HG02571 (cell line): ENCODE data around the gene OLFML1.
"Not testable (repeated sequence)": the region's sequence is repeated elsewhere in the genome, so short reads cannot be mapped to it uniquely, and the experiment has no call there.

Experiments
- ATAC-seq: cut with Tn5 transposase; IDR thresholded peaks from one replicate; pipeline ENCODE4 v1.9.1; 2021; ENCODE audit warnings: mild to moderate bottlenecking, moderate library complexity; ENCODE audit not compliant: unreplicated experiment

OLFML1 gene

DNA sequence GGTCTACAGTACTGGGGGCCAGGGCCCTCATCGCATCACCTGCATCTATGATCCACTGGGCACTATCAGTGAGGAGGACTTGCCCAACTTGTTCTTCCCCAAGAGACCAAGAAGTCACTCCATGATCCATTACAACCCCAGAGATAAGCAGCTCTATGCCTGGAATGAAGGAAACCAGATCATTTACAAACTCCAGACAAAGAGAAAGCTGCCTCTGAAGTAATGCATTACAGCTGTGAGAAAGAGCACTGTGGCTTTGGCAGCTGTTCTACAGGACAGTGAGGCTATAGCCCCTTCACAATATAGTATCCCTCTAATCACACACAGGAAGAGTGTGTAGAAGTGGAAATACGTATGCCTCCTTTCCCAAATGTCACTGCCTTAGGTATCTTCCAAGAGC is 24.7 kb downstream of the OLFML1 start:
- no peak for ATAC-seq

DNA sequence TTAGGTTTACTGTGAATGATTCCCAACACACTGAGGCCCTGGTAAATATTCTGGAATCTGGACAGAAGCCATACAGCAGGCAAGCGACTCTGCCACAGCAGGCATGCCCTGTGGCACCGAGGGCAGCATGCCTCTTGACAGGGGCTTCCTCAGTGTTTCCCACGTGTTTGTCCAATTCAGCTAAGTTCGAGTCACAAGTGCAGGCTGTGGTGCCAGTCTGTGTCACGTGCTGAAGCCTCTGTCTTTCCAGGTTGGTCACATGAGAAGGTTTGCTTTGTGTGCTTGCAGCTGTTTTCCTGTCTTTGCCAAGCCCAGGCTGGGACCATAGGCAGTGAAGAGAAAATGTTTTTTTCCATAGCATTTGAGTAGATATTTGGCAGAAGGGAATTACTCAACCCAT is 26.1 kb downstream of the OLFML1 start:
- ATAC-seq: no peak

DNA sequence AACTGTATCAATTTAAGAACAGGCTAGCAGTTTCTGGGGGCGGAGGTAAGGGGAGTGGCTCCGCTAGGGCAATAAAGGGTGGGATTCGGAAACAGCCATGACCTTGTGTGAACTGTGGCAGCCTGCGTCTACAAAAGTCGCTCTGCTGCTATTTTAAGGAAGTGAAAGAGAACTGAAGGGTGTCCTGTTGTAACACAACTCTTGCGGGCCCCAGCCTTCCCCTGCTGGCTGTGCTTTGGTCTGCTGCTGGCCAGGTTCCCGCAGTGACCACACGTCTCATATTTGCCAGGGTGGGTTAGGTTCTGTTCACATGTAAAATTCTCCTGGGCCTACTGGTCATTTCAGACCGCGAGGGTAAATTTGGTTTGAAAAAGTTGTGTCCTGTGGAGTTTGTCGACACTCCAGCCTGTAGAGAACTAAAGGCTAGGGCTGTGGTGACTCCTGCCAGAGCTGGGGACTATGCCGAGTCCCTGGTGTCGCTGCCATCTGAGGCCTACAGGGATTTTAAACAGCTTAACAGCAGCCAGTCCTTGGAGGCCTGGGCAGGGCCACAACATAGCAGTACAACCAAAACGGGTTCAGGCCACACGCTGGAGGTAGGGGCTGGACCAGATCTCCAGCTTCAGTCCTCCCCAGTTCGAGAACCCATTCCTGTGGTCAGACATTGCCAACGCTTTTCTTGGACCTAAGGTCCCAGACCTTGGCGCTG is 27.4 kb downstream of the OLFML1 start:
- peak; percentile 65 for ATAC-seq

DNA sequence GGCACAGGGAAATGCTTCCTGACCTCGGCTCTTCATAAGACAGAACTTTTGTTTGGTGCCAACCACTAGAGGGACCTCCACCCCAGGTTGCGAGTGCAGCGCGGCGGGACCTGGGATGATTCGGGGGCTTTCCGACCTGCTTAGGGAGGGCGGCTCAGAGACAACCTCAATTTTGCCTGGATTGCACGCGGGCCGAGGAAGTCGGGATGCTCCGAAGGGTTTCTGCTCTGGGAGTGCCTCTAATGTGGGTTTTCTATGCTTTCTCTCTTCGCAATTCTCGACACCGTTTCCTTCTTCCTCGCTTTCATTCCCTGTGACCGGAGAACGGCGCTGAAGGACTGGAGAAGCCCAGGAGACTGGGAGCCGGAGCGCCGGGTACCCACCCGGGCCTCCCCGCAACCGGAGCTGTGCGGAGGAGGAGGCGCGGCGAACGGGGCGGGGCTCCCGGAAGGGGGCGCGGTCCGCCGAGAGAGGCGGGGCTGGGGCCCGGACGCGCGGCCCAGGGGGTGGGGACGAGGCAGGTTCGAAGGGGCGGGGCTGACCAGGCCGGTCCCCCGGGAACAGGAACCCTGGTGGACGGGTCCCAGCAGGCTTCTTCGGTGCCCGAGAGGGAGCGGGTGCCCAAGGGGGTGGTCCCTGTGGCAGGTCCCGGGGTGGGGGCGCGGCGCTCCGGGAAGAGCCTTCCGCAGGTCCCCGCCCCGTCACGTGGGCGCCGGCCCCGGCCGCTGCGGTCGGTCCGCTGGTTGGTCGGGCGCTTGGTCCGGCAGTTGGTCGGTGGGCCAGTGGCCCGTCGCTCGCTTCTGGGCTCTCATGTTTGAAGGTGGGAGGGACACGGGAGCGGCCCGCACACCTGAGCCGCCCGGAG is 28.2 kb downstream of the OLFML1 start, which contains the start of gene PPFIBP2:
PPFIBP2 (plus strand) TSS at position 766 of the 865 bp plus-strand sequence. CDS start 35,477 bp downstream, outside the sequence.
- peak; percentile 66 for ATAC-seq

DNA sequence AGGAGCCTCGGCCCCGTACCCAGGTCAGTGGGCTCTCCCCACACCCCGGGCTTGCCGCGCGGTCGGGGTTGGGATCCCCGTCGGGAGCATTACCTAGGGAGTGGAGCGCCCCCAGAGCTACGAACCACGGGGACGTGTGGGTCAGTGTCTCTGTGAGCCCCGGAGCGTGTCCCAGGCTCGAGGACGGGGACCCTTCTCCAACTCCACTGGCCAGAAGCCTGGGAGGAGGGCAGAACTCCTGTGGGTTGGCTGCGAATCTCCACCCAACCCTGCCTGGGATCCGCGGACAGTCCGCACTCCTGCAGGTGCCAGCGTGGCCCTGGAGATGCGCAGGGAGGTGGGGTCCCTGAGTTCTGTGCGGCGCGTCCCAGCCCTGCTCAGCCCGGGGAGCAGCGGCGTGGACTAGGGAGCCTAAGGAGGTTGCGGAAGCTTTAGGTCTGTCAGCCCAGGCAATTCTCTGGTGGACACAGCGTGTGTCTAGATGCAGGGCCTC is 28.8 kb downstream of the OLFML1 start:
- ATAC-seq: peak; percentile 9

DNA sequence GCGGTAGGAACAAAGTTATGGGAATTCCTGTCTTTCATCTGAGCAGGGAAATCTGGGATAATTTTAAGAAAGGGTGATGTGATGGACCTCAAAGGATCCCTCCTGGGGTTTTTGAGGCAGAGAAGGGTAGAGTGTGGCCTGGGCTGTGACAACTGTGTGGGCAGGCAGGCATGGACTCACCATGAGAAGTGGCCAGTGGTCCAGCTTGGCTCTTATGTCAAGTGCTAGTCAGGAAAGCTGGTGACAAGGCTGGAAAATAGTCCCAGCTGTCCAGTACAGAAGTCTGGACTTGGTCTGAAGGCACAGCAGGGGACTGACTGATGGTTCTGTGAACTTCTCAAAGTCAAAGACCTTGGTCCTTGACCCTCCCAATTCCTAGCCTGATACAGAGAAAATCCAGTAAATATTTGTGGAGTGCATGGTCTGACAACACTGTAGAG is 30.2 kb downstream of the OLFML1 start:
- no peak for ATAC-seq

DNA sequence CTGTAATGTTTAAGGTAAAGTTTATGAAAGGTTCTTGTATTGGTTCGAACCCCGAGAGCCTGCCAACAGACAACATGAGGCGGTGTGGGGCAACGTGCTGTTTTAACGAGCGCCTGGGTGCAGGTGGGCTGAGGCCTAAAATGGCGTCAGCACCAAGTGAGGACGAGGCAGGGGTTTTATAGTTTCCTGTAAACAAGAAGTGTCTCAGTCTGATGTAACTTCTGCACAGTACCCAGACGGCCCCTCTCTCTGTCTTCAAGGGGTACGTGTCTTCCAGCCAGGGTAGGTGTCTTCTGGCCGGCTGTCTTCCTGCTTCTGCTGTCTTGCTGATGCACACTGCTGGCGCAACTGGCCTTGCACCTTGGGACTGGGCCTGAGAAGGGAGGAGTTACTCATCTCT is 31.2 kb downstream of the OLFML1 start:
- ATAC-seq: no peak

DNA sequence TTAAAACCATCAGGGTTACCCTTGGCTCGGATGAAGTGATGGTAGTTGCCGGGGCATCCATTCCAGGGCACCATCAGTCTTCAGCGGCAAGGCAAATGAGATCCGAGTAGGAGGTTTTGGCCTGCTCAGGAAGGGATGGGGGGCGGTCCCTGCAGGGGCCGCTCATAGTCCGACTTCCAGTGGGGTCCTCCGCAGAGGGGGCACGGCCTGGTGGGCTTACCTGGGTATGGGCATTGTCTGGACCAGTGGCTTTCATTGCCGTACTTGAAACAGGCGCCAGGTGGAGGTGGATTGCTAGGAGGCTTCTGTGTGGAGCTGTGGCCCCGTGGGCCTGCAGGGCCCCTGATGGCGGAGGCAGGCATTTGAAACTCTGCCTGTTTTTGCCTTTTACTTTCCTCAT is 32.4 kb downstream of the OLFML1 start:
- not testable (repeated sequence) for ATAC-seq

DNA sequence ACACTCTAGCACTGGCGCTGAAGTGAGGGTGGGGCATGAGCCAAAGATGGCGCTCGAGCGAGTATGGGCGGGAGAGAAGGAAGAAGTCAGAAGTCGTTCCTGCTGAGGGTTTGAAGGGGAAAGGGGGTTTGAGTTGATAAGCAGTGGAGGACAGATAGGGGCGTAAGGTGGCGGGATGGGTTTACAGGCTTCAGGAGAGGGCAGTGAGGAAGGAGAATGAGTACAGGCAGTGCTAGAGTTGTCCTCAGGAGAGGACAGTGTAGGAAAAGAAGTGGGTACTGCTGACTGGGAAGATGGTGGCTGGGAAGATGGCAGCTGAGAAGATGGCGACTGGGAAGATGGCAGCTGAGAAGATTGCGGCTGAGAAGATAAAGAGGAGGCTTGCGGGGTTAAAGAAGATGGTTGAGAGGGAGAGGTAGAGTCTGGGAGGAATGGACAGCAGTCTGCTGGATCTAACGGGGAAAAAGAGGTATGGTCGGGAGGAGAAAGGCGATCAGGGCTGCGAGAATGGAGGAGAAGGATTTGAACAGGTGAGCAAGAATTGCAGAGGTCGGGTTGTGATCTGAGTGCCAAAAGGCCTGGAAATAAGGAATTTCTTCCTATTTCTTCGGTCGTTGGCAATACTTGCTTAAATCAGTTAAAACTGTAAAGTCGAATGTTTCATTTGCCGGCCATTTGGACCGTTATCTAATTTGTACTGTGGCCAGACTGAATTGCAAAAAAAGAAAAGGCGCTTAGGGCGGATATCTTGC is 33.7 kb downstream of the OLFML1 start:
- ATAC-seq: no peak

DNA sequence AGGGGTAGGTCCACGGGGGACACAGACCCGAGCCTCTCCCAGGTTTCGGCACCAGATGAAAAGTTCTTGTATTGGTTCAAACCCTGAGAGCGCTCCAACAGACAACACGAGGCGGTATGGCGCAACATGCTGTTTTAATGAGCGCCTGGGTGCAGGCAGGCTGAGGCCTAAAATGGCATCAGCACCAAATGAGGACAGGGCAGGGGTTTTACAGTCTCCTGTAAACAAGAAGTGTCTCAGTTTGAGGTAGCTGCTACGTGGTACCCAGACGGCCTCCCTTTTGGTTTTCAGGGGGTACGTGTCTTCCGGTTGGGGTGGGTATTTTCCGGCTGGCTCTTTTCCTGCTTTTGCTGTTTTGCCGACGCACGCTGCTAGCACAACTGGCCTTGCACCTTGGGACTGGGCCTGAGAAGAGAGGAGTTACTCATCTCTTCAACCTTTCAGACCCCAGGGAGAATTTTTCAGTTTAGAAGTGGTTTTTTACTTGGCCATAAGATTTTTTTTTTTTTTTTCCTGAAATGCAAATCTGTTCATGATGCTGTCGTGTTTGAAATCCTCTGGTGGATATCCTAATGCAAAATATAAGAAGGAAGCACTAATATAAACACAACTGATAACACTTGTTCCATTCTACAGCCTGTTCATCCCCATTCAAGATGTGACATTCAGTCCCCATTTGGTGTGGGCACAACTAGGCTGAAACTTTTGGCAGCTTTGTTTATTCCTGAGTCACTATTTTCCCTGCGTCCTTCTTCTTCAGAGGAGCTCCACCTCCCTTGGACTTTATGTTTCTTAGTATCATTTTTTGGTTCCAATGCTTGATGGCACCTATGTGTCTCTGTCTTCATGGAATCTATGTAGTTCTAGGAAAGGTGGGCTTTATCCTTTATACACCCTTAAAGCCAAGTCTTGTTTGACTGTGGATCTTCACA is 35.0 kb downstream of the OLFML1 start:
- ATAC-seq: peak; percentile 47

DNA sequence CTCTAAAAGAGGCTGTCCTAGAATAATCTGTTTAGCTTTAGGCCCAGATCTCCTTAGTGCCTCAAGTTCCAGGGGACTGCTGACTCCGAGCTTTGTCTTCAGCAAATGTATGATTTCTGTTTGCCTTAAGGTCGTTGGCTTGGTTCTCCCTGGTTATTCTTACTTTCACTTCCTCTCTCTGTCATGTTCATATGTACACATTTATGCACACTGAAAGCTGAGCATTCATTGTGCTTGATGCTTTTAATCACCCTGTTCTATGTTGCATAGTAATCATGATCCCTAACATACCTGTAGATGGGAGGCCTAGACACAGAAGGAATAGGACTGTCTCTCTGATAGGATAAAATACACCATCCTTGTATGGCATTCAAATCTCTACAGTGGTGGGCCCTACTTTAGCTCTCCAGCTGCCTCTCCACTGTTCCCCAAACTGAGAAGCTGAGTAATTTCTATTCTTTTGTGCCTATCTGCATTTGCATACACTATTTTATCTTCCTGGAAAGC is 35.7 kb downstream of the OLFML1 start:
- peak; percentile 73 for ATAC-seq

DNA sequence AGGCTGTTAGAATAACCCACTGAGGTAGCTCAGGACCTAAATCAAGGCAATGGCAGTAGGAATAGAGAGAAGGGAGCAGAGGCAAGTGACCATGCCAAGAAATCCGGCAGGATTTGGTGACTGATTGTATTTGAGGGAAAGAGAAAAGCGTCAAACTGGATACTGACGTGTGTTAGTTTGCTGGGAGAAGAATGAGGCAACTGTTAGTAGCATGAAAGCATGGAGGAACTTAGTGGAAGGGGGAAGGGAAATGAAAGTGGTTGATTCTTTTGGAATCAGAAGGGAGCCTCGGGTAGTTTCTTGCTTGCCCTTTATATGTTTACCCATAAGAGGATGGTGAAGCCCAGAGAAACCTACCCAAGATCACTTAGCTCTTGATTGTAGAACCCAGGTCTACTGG is 36.8 kb downstream of the OLFML1 start:
- no peak for ATAC-seq

DNA sequence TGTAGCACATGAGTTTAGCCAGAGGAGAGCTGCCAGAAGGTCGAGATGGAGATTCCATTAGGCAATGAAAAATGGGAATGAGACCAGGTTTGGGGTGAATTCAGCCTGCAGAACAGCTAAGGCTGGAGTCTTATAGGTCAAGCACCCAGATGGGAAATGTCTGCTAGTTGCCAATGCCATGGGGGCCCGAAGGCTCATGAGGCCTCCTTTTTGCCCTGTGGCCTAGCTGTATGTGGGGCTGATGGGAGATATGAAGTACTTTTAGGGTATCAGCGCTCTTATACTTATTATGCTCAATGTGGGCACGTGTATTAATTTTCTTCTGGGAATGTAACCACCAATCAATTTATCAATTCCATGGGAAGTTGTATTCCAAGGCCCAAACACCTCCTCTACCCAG is 37.2 kb downstream of the OLFML1 start:
- ATAC-seq: no peak

DNA sequence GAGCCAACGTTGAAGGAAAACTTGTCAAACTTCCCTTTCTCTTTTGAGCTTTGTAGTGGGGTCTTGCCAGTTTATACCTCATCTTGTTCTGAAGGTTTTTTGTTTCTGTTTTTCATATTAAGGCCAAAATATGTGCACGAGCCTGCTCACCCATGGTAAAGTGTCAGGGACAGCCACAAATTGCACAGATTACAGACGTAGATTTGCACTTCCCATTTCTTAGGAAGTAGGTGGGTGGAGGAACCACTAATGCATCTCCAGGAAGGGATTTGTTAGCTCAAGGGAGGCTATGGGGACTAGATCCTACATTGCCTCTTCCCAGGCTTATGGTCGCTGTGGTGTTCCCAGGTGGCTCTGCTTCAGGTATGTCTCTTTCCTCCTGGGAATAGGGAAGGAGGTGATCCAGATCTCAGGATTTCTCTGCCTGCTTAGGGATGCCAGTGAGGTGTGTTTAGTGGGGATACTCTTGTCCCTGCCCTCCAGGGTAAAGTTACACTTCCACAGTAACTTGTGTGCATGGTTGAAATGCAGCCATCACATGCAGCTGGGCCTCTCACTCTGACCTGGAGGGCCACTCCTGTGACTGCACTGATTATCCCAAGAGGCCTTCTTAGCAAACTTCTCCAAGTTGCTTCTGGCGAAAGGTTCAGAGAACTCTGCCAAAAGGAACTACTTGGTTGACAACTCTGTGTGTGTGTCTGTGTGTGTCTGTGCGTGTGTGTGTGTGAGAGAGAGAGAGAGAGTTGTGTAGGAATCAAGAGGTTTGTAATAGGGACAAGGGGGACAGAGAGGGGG is 38.3 kb downstream of the OLFML1 start:
- no peak for ATAC-seq

DNA sequence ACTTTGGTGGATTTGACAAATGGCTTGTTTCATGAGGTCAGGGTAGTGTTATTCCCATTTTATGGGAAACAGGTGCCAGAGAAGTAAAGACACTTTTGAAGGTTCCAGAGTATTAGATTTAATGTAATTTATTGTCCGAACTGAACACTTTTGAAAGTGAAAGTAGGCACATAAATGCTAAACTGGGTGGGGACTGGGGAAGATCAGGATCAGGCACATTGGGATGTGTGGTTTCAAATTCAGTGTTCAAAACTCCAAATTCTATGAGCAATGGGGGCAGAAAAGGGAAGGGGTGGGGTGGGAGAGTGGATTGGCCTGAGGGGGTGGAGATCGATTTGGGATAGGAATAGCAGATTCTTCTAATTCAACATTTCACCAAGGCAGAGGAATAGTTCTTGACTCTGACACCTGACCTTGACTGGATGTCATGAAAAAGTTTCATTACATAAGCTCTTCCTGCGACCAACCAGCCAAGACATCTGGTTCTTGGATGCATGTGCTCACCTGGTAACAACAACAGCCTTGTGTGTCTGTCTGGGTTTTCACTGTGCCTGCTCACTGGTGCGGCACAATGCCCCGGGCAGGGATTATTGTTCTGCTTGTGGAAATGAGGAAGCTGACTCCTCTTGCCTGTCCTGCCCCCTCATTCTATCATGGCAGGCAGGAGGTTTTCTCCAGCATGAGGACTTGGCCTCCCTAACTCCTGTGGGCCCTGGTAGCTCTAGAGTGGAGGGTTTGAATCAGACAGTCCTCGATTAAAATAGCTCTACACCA is 39.3 kb downstream of the OLFML1 start:
- no peak for ATAC-seq

DNA sequence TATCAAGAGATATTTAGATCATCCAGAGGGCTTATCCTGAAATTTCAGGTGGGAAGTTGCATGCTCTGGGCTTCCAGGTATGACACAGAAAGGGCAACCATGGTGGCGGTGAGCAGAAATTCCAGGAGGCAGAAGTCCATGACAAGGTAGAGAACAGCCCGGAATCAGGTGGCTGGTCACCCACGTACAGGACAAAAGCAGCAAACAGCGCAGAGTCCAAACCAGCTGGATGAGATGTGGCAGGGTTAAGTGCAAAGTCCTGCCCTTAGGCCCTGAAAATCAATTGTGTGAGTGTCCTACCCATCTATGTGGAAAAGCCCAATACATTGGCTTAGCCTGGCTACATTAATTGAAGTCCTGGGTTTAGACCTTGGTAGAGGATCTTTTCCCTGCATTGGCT is 40.1 kb downstream of the OLFML1 start:
- ATAC-seq: no peak

DNA sequence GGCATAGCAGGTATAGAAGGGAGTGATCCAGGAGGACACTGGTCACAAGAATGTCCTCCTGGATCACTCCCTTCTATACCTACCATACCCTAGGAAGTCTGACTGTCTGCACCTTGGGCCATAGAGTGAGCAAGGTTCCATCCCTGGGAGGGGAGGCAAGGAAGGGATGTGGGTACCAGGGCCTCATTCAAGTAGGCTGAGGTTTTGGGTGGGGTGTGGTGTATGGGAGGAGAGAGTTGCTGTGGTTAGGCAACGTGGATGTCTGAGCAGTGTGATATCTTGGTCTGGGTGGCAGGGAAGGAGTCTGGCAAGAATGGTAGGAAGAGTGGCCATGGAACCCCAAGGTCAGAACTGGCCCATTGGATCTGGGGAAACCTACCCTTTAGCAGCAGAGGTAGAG is 41.7 kb downstream of the OLFML1 start:
- no peak for ATAC-seq

DNA sequence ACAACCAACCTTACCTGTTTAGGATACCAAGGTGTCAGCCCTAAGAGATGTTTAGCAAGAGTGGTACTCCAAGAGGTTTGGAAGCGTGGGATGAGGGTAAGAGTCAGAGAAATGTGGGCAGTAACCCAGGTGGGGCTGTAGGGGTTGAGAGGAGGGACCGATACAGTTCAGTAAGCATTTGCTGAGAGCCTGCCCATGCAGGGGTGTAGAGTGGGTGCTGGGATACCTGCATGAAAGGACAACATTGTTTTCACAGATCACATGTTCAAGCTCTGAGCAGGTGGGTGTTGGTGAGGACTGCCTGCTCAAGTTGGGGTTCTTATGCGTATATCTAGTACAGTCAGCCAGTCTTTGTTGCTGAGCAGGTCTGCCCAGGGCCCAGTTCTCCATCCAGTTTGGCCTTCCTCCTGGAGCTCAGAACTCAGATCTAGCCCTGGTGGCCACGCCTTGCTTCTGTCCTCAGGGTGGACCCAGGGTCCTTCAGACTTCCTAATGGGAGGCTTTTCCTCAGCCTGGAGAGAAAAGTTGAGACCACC is 43.3 kb downstream of the OLFML1 start:
- no peak for ATAC-seq
